Panc1 (cell line): ENCODE results near the gene APBB2. TPM values are rescaled to one million over a fixed set of nuclear protein-coding genes. Genes with fewer than 3 reads are reported as not detected.

Experiments used
- ATAC-seq: fragments of 200-7000 bp; cut with Tn5 transposase; 2 replicates; pipeline ENCODE4 v1.9.1; 2020; ENCODE audit warnings: mild to moderate bottlenecking, moderate library complexity
- BruUV-seq: library from RNA; stranded (reverse); fragments of 400-500 nt; replicated peaks from 2 replicates; lab custom pipeline; 2021; lab: Mats Ljungman, UMichigan
- CTCF ChIA-PET: fragments of 300-600 bp; sonication (Branson Sonifier 250); formaldehyde crosslinking; loops from one replicate; lab custom pipeline; 2022; ENCODE audit warnings: antibody characterized with exemption; lab: Charles Lee
- POLR2A ChIA-PET: fragments of 300-600 bp; sonication (Branson Sonifier 250); formaldehyde crosslinking; loops from one replicate; lab custom pipeline; 2022; ENCODE audit warnings: antibody characterized with exemption; lab: Charles Lee
- DNase-seq: peaks from one replicate; pipeline ENCODE4 v3.0.0-alpha.2; 2010; ENCODE audit warnings: low read depth, low spot score
- H3K27ac ChIP-seq: 2 replicates; pipeline ENCODE4 v1.5.1; 2011; ENCODE audit warnings: mild to moderate bottlenecking, low read length, inconsistent platforms
- H3K27me3 ChIP-seq: fragments of 200-500 bp; sonication (Bioruptor generic); 2 replicates; pipeline ENCODE4 v1.6.0; 2014; ENCODE audit warnings: low read length, inconsistent platforms; ENCODE audit not compliant: control insufficient read depth, insufficient read depth
- H3K36me3 ChIP-seq: fragments of 200-500 bp; sonication (Bioruptor generic); 2 replicates; pipeline ENCODE4 v1.5.1; 2014; ENCODE audit warnings: inconsistent platforms, mild to moderate bottlenecking, low read length, moderate library complexity; ENCODE audit not compliant: control insufficient read depth, insufficient read depth
- H3K4me1 ChIP-seq: 2 replicates; pipeline ENCODE4 v1.5.1; 2011; ENCODE audit warnings: inconsistent platforms, mild to moderate bottlenecking, low read length, moderate library complexity; ENCODE audit not compliant: control insufficient read depth, insufficient read depth
- H3K4me3 ChIP-seq, 2 experiments: 2 replicates each; pipeline ENCODE4 v1.5.1; 2011 to 2012; ENCODE audit warnings: low read depth in 2 of 2, low read length in 2 of 2, mild to moderate bottlenecking in 2 of 2, inconsistent platforms in 1 of 2, moderate library complexity in 1 of 2
- H3K9me3 ChIP-seq: fragments of 200-500 bp; sonication (Bioruptor generic); 2 replicates; pipeline ENCODE4 v1.5.1; 2014; ENCODE audit warnings: low read depth, mild to moderate bottlenecking, inconsistent platforms, low read length, moderate library complexity; ENCODE audit not compliant: control insufficient read depth, insufficient read depth
- POLR2AphosphoS5 ChIP-seq: IDR thresholded peaks from 2 replicates; pipeline ENCODE4 v1.6.1; 2012; ENCODE audit warnings: mild to moderate bottlenecking, low read depth, low read length, moderate library complexity
- SIN3A ChIP-seq: IDR thresholded peaks from 2 replicates; pipeline ENCODE4 v1.6.1; 2012; ENCODE audit warnings: low read depth, mild to moderate bottlenecking, low read length, moderate library complexity, borderline replicate concordance; ENCODE audit not compliant: insufficient read depth
- TCF7L2 ChIP-seq: IDR thresholded peaks from 2 replicates; pipeline ENCODE4 v1.6.1; 2011; ENCODE audit warnings: mild to moderate bottlenecking, low read depth, low read length, inconsistent platforms
- in situ Hi-C: cut with HindIII; loops from 2 replicates; pipeline ENCODE4 v1.10.0; 2016; ENCODE audit warnings: low sequenced_read_pairs, low pct_unique_long_range_greater_than_20kb
- intact Hi-C: fragments of 100-400 bp; cut with micrococcal nuclease; formaldehyde crosslinking; loops from one replicate; pipeline ENCODE4 v1.10.0; 2022; ENCODE audit not compliant: unreplicated experiment
- total RNA-seq: library from RNA; stranded (reverse); gene quantifications from one replicate; pipeline ENCODE4 v1.2.1, GENCODE V29; 2021; ENCODE audit not compliant: unreplicated experiment
- TF ChIP-seq, protein P1 (sequence below): fragments of 450-650 bp; IDR thresholded peaks from 2 replicates; pipeline ENCODE4 v1.5.1; 2017; ENCODE audit warnings: mild to moderate bottlenecking
- TF ChIP-seq, protein P2 (sequence below), 2 experiments: IDR thresholded peaks; 2 replicates each; pipeline ENCODE4 v1.6.1; 2011 to 2012; ENCODE audit warnings: low read depth in 2 of 2, control low read depth in 1 of 2, low read length in 1 of 2, mild to moderate bottlenecking in 1 of 2, moderate library complexity in 1 of 2; ENCODE audit not compliant: insufficient read depth in 1 of 2

Gene APBB2
- total RNA-seq, 1 experiment from 2014 or later: 27.1 TPM

DNA sequence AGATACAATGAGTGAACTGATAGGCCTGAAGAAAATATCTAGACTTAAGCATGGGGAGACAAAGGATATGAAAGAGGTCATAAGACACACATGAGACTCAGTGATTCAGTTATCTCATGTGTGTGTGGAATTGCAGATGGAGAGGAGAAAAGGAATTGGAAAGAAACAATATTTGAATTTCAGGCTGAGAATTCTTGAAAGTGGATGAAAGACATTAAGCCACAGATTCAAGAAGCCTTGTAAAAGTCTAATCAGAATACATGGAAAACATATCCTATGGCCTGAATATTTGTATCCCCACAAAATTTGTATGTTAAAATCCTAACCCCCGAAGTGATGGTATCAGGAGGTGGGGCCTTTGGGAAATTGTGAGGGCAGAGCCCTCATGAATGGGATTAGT is 436.3 kb downstream of the APBB2 start:
- no peak for TF ChIP-seq SIN3A
- TF ChIP-seq, protein P1, sequence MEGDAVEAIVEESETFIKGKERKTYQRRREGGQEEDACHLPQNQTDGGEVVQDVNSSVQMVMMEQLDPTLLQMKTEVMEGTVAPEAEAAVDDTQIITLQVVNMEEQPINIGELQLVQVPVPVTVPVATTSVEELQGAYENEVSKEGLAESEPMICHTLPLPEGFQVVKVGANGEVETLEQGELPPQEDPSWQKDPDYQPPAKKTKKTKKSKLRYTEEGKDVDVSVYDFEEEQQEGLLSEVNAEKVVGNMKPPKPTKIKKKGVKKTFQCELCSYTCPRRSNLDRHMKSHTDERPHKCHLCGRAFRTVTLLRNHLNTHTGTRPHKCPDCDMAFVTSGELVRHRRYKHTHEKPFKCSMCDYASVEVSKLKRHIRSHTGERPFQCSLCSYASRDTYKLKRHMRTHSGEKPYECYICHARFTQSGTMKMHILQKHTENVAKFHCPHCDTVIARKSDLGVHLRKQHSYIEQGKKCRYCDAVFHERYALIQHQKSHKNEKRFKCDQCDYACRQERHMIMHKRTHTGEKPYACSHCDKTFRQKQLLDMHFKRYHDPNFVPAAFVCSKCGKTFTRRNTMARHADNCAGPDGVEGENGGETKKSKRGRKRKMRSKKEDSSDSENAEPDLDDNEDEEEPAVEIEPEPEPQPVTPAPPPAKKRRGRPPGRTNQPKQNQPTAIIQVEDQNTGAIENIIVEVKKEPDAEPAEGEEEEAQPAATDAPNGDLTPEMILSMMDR: no peak
- TF ChIP-seq TCF7L2: no peak
- no peak for TF ChIP-seq POLR2AphosphoS5
- H3K4me3 ChIP-seq: no peak overlapping the region
- POLR2A ChIA-PET: no interaction called here

DNA sequence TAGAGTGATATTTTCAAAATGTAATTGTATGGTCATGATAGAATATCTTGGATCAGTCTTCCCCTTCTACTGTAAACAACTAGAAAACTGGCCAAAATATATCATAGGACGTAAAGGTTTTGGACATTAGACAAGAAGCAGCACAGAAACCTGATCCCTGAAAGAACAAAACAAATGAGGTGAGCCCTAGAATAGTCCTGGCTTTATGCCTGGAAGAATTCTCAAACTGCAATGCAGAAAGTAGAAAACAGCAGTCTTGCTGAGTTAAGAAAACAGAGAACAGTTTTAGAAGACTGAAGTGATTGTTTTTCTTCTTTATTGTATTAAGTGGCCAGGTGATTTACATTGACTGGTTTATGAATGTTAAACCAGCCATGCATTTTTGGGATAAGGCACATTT is 445.1 kb downstream of the APBB2 start:
- H3K4me1 ChIP-seq: no peaks in the 10 kb centered on the region
- no peak for DNase-seq
- no peaks in the 10 kb centered on the region for H3K27me3 ChIP-seq
- TF ChIP-seq SIN3A (no peak), TCF7L2 (no peak)
- TF ChIP-seq, protein P1: no peak
- TF ChIP-seq, protein P2, sequence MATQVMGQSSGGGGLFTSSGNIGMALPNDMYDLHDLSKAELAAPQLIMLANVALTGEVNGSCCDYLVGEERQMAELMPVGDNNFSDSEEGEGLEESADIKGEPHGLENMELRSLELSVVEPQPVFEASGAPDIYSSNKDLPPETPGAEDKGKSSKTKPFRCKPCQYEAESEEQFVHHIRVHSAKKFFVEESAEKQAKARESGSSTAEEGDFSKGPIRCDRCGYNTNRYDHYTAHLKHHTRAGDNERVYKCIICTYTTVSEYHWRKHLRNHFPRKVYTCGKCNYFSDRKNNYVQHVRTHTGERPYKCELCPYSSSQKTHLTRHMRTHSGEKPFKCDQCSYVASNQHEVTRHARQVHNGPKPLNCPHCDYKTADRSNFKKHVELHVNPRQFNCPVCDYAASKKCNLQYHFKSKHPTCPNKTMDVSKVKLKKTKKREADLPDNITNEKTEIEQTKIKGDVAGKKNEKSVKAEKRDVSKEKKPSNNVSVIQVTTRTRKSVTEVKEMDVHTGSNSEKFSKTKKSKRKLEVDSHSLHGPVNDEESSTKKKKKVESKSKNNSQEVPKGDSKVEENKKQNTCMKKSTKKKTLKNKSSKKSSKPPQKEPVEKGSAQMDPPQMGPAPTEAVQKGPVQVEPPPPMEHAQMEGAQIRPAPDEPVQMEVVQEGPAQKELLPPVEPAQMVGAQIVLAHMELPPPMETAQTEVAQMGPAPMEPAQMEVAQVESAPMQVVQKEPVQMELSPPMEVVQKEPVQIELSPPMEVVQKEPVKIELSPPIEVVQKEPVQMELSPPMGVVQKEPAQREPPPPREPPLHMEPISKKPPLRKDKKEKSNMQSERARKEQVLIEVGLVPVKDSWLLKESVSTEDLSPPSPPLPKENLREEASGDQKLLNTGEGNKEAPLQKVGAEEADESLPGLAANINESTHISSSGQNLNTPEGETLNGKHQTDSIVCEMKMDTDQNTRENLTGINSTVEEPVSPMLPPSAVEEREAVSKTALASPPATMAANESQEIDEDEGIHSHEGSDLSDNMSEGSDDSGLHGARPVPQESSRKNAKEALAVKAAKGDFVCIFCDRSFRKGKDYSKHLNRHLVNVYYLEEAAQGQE (IDR thresholded peaks at IDR 0.05; ENCODE audit: insufficient read depth in 1 of 2, low read depth in 2 of 2, low read length in 1 of 2): no peak
- POLR2A ChIA-PET: no interaction called here
- CTCF ChIA-PET: no interaction called here
- H3K4me3 ChIP-seq: no peak overlapping the region
- no peak overlapping the region for H3K27ac ChIP-seq
- H3K36me3 ChIP-seq: no peaks in the 10 kb centered on the region
- no TSS peak for BruUV-seq
- in situ Hi-C loops: no loop called here
- intact Hi-C loops: no loop called here
- H3K9me3 ChIP-seq: no peaks in the 10 kb centered on the region
- no peak for ATAC-seq

More for the DNA sequence above, 436.3 kb downstream of the APBB2 start:
- Histone ChIP-seq H3K9me3 (no peaks in the 10 kb centered on the region), H3K36me3 (no peaks in the 10 kb centered on the region), H3K27me3 (no peaks in the 10 kb centered on the region), H3K27ac (no peak overlapping the region), H3K4me1 (no peaks in the 10 kb centered on the region)
- ATAC-seq: no peak
- DNase-seq: no peak
- CTCF ChIA-PET: interaction anchor here (0.8 kb wide), 1 partner anchor 142 kb away, joined by 3 read pairs; no protein-coding TSS in a partner anchor
- no TSS peak for BruUV-seq
- intact Hi-C loops (no loop called here), in situ Hi-C loops (no loop called here)
